HG03045 (cell line): ENCODE results near the gene ATRN.

Experiments used
- ATAC-seq: cut with Tn5 transposase; IDR thresholded peaks from one replicate; pipeline ENCODE4 v1.9.1; 2021; ENCODE audit warnings: mild to moderate bottlenecking, moderate library complexity; ENCODE audit not compliant: unreplicated experiment

ATRN gene

GRCh38 chr20:3673221-3674070 lies 202.6 kb downstream of the ATRN start:
- ATAC-seq: no peak

GRCh38 chr20:3674447-3674846 lies 203.6 kb downstream of the ATRN start:
- ATAC-seq: no peak

GRCh38 chr20:3674995-3675900 lies 204.4 kb downstream of the ATRN start:
- no peak for ATAC-seq

- ATAC-seq: no peak
Measured at GRCh38 chr20:3677733-3678132, 206.9 kb downstream of the ATRN start.

GRCh38 chr20:3678198-3678597 lies 207.4 kb downstream of the ATRN start:
- ATAC-seq: no peak

- ATAC-seq: no peak
Measured at GRCh38 chr20:3678856-3679720, 208.3 kb downstream of the ATRN start.

- ATAC-seq: no peak
Measured at GRCh38 chr20:3679749-3680700, 209.2 kb downstream of the ATRN start.

GRCh38 chr20:3680701-3681351 lies 210.0 kb downstream of the ATRN start:
- ATAC-seq: no peak

GRCh38 chr20:3681352-3681930 lies 210.6 kb downstream of the ATRN start:
- no peak for ATAC-seq

- ATAC-seq: no peak
Measured at GRCh38 chr20:3681931-3682781, 211.3 kb downstream of the ATRN start, which contains the start of gene ADAM33. Gene ADAM33 (minus strand): TSS chr20:3682010. CDS start chr20:3682004, 6 bp downstream.

GRCh38 chr20:3685341-3685740 lies 214.5 kb downstream of the ATRN start:
- ATAC-seq: no peak

- ATAC-seq: no peak
Measured at GRCh38 chr20:3686421-3686820, 215.6 kb downstream of the ATRN start.

- no peak for ATAC-seq
Measured at GRCh38 chr20:3686867-3687321, 216.1 kb downstream of the ATRN start.

GRCh38 chr20:3687655-3688054 lies 216.8 kb downstream of the ATRN start:
- no peak for ATAC-seq

- ATAC-seq: no peak
Measured at GRCh38 chr20:3689978-3690377, 219.2 kb downstream of the ATRN start.

- ATAC-seq: no peak
Measured at GRCh38 chr20:3690413-3690812, 219.6 kb downstream of the ATRN start.

GRCh38 chr20:3691306-3691705 lies 220.5 kb downstream of the ATRN start:
- no peak for ATAC-seq

GRCh38 chr20:3691897-3692296 lies 221.1 kb downstream of the ATRN start:
- no peak for ATAC-seq
